Non-pigmented ciliary epithelial cell (primary cell): Measurements from ENCODE around the gene ARRDC4.

Experiments
- DNase-seq: peaks from one replicate; pipeline ENCODE4 v3.0.0-alpha.2; 2010; ENCODE audit warnings: low read depth

The ARRDC4 gene

DNA sequence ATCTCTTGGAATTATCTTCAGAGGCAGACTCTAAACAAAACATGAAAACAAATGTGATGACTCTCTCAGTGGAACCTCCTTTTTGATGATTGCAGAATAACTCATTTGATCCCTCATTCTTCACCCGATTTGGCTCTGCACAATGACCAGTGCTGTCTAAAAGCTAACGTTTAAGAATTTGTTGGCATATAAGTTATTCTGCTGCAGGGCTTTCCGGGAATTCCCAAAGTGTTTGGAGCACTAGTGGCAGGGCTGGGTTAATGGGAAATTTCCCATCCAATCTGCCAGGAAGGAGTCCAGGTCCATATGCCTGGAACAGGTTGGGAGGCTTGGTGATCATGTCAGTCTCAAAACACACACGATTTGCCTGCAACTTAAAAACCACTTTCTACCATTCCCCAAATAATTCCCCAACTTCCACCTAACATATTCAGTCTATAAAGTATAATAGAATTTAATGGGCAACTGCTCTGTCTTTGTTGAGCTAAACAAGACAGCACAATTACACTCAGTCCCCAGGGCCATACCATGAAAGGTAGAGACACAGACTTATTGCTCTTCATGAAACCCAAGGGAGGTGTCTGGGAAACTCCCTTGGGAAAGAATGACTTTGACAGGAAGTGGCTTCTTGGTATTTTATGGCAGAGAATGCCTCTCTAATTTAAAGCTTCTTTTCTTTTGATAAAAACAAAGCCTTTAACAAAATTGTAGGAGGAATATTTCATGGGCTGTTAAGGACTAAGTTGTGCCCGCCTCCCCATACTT is 38.0 kb downstream of the ARRDC4 start:
- DNase-seq, result no peak

DNA sequence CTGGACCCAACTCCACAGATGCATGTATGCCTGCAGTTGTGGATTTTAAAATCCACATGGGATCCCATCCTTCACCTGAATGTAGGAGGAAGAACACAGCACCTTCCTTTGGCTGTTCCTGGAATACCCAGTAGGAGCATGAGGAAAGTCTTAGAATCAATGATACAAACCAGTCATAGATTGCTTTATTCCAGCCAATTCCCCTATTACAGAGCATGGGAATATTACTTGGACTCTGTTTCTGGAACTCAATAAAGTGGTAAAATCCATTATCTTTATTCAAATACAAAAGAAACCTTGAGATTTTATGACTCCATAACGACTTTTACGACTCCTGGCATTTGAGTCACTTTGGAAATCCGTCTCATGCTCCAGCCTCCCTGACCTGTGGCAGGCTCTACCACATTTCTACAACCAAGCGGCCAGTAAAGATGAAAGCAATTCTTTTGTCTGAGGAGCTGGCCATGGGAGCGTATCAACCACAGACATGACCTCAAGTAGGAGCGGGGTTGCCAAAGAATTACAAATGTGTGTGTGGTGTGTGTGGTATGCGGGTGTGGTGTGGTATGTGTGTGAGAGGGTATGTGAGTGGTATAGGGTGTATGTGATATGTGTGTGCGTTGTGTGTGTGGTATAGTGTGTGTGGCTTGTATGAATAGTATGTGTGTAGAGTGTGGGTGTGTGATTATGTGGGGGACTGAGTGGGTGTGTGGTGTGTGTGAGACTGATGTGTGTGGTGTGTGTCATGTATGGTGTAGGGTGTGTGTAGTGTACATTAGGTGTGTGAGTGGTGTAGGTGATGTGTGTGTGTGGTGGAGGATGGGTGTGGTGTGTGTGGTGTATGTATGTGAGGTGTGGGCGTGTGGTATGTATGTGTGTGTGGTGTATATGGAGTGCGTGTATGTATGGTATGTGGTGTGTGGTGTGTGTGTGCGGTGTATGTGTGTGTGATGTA is 40.0 kb downstream of the ARRDC4 start:
- no peak for DNase-seq

DNA sequence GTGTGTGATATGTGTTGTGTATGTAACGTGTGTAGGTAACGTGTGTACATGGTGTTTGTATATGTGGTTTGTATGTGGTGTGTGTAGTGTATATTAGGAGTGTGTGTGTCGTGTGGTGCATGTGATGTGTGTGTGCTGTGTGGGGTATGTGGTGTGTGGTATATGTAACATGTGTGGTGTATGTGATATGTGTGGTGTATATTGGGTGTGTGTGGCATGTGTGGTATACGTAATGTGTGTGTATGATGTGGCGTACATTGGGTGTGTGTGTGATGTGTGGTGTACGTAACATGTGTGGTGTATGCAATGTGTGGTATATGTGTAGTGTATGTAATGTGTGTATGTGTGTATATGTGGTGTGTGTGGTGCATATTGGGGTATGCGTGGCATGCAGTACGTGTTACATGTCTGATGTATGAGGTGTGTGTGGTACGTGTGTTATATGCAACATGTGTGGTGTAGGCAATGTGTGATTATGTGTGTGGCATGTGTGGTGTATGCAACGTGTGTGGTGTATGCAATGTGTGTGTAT is 41.2 kb downstream of the ARRDC4 start:
- no peak for DNase-seq

DNA sequence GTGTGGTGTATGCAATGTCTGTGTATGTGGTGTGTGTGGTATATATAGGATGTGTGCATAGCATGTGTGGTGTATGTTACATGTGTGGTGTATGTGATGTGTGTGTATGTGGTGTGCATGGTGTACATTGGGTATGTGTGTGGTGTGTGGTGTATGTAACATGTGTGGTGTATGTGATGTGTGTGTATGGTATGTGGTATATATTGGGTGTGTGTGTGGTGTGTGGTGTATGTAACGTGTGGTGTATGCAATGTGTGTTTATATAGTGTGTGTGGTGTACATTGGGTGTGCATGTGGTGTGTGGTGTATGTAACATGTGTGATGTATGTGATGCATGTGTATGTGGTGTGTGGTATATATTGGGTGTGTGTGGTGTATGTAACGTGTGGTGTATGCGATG is 41.9 kb downstream of the ARRDC4 start:
- DNase-seq, result no peak

DNA sequence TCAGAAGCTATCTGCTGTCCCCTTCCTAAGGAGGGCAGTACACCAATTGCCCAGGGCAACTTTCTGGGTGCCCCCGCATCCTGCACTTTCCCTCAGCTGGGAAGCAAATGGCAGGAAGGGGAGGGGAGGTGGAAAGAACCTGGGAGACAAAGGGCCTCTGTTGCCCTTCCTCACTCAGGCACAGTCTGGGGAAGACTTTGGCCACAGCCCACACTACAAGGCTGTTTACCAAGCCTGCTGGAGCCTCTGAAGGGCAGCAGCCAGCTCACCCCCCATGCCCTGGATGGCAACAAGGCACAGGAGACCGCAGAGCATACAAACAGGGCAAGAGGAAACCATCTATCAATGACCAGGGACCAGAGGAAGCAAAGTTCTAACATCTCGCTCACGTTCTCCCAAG is 42.4 kb downstream of the ARRDC4 start:
- no peak for DNase-seq

DNA sequence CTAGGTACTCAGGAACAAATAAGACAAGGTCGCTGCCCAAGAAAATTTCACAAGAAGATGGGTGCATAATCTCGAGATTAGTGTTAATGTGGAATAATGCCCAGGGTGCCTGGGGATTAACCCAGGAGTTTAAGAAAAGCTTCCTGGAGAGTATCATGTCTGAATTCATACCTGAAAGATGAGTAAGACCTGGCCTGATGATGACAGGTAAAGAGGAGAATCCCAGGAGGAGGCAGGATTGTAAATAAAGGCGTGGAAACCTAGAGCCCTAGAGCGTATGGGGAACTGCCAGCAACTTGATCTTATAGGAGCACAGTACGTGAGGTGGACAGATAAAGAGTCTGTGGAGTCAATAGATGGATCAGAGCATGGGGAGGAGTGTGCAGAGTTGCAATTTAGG is 43.0 kb downstream of the ARRDC4 start:
- no peak for DNase-seq

DNA sequence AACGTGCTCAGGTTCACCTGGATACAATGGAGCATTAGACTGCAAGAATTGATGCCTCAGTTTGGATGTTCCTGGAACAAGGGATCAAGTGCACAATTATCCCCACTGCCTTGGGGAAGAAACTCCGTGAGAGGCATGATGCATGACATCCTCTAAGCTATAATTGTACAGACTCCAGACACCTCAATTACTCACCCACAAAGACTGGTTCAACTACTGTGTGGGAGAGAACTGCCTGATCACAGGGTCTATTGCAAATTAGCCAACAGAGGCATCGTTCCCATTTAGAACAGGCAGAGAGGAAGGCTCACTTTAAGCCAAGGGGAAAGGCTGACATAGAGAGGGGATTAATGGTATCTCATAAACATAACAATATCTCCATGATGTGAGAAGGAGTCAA is 43.5 kb downstream of the ARRDC4 start:
- DNase-seq, result no peak

DNA sequence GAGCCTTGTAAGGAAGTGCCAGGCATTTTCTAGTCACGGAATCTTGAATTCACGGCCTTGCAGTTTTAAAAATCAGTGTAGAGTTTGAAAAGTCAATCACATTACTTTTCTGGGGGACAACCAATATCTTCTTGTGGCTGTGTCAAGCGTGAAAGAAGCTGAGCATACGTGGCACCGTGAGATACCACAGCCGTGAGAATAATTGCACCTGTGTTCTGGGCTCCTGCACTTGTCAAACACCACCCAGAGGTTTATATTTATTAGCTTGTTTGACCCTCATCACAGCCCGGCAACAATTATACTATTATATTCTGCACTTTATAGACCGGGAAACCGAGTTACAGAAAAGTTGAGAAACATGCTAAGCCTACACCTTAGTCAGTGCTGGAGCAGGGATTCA is 45.2 kb downstream of the ARRDC4 start:
- no peak for DNase-seq

DNA sequence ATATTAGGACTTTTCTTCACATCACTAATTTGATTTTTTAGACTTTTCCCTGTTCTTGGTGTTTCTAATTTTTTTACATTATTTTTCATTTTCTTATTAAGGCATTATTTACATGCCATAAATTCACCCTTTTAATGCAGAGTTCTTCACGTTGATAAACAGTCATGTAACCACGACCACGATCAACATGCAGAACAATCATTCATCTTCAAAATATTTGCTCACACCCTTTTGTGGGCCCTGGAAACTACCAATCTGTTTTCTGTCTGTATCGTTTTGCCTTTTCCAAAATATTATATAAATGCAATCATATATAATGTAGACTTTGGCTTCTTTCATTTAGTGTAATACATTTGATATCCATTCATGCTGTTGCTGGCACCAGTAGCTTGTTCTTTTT is 48.7 kb downstream of the ARRDC4 start:
- no peak for DNase-seq

DNA sequence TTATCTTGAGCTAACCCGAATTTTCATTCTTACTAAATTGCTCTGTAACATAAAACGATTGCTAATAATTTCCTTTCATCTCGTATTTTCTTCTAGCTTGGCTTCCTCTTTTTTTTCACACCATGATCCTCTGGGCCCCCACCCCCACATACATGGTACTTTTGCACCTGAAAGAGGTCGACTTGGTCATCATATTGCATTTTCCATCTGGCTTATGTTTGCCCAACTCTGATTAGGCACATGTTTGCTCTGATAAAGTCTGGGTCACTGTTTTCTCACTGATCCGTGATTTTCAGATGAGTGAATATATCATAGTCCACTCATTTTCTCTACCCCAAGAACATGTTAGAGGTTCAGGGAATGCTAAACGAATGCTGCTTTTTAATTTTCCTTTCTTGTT is 49.5 kb downstream of the ARRDC4 start:
- DNase-seq, result no peak

DNA sequence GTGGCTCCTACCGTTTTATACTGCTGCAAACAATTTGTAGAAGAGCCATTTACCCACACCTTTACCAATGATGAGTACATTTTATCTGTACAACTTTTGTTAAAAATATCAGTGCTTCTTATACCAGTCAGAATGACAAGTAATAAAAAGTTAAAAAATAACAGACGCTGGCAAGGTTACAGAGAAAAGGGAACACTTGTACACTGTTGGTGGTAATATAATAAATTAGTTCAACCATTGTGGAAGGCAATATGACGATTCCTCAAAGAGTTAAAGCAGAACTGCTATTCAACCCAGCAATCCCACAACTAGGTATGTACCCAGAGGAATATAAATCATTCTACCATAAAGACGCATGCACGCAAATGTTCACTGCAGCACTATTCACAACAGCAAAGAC is 51.9 kb downstream of the ARRDC4 start:
- no peak for DNase-seq

DNA sequence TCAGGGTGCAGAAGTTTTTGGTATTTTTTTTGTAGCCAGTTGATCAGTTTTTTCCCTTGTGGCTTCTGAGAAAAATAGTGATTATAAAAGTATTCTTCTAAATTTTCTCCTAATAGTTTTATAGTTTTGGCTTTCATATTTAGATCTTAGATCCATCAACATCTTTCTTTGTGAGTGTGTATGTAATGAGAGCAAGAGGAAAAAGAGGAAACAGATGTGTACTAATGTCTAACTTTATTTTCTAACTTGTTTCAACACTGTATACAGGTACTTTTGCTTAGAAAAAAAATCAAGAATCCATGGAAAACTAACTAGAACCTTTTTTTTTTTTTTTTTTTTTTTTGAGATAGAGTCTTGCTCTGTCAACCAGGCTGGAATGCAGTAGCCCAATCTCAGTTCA is 53.1 kb downstream of the ARRDC4 start:
- no peak for DNase-seq

DNA sequence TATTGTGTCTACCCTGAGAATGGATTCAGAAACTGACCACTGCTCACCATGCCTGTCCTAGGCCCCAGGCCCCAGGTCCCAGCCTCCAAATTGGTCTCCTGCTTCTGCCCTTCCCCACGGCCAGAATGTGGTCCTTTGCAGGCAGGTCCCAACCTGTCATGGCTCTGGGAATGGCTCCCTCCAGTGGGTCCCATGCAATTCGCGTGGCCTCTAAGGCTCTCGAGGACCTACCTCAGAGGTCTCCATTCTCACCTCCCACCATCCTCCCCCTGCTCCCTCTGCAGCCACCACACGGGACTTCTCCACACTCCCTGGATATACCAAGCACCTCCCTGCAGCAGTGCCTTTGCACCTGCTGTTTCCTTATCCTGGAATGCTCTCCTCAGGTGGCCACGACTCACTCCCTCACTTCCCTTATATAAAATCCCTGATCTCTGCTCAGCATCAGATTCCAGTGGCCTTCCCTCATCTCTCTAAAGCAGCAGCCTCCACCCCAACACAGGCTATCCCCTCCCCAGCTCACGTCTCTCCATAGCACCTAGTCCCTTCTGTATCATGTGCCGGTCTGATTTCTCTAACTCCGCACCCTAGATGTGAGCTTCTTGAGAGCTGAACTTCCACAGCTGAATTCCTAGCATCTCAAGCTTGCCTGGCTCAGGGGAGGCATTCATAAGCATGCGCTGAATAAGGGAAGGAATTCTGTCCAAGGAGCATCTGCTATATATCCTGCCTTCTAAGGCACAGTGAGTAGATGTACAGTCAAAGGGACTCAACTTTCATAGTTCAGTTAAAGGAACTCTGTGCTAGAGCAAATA is 56.9 kb downstream of the ARRDC4 start:
- DNase-seq, result no peak

DNA sequence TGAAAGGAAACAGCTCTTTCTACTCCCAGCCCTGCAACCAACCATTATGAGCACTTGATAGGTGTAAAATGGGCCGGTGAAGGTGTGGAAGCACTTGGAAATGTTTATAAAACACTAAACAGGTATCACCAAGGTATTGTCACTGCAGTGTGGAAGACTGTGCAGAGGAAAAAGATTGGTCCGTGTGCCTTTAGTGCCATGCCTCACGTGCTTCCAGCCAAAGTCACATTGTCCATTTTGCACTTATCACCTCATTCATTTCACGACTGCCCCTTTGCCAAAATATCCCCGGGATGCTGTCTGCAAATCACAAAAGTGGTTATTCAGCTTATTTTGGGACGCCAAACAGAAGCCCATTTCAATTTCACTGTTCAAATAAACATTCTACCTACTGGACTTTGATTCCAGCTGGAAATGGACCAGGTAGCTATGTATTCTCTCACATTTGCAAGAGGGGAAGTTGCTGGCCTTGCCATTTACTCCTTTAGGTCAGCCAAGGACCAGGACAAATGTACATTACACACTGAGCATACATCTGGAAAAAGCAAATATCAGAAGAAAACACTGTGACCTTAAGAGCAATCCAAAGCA is 58.4 kb downstream of the ARRDC4 start:
- no peak for DNase-seq
